GM06990 (cell line): Measurements from ENCODE around the gene GNAQ.

Source experiments
- DNase-seq: peaks from one replicate; pipeline ENCODE4 v3.0.0-alpha.2; 2011; ENCODE audit not compliant: insufficient read length; ENCODE audit errors: extremely low read depth
- H3K27me3 ChIP-seq: replicated peaks from 2 replicates; pipeline ENCODE4 v1.6.0; 2011; ENCODE audit warnings: low read length; ENCODE audit not compliant: control insufficient read depth, insufficient read depth
- H3K36me3 ChIP-seq: 2 replicates; pipeline ENCODE4 v1.5.1; 2011; ENCODE audit warnings: low read length; ENCODE audit not compliant: control insufficient read depth, insufficient read depth
- H3K4me3 ChIP-seq: replicated peaks from 2 replicates; pipeline ENCODE4 v1.5.1; 2011; ENCODE audit warnings: low read depth, mild to moderate bottlenecking, control low read depth, low read length
- CTCF ChIP-seq: IDR thresholded peaks from 2 replicates; pipeline ENCODE4 v1.5.1; 2011; ENCODE audit warnings: low read length, control low read depth, mild to moderate bottlenecking, inconsistent platforms; ENCODE audit not compliant: insufficient read depth, poor library complexity, severe bottlenecking

GNAQ gene

GRCh38 chr9:77854258-77854915 lies 177.2 kb downstream of the GNAQ start:
- no peak overlapping the region for H3K4me3 ChIP-seq
- no peaks in the 10 kb centered on the region for H3K36me3 ChIP-seq
- H3K27me3 ChIP-seq, result no peaks in the 10 kb centered on the region; the same call in 1 of the 2 replicates
- no peak for TF ChIP-seq CTCF
- no peak for DNase-seq

GRCh38 chr9:77853716-77854115 lies 177.9 kb downstream of the GNAQ start:
- no peak for TF ChIP-seq CTCF
- H3K27me3 ChIP-seq, result no peaks in the 10 kb centered on the region; the same call in 1 of the 2 replicates
- no peaks in the 10 kb centered on the region for H3K36me3 ChIP-seq
- H3K4me3 ChIP-seq, result no peak overlapping the region
- no peak for DNase-seq

- TF ChIP-seq CTCF, result no peak
- H3K36me3 ChIP-seq, result no peaks in the 10 kb centered on the region
- no peak for DNase-seq
- no peaks in the 10 kb centered on the region; the same call in 1 of the 2 replicates for H3K27me3 ChIP-seq
- H3K4me3 ChIP-seq, result no peak overlapping the region
Measured at GRCh38 chr9:77851882-77852595, 179.6 kb downstream of the GNAQ start.

GRCh38 chr9:77848897-77849296 lies 182.7 kb downstream of the GNAQ start:
- Histone ChIP-seq H3K36me3 (no peaks in the 10 kb centered on the region), H3K4me3 (no peak overlapping the region), H3K27me3 (no peaks in the 10 kb centered on the region; the same call in 1 of the 2 replicates)
- TF ChIP-seq CTCF, result no peak
- DNase-seq, result no peak

- DNase-seq, result no peak
- no peak for TF ChIP-seq CTCF
- Histone ChIP-seq H3K4me3 (no peak overlapping the region), H3K27me3 (no peaks in the 10 kb centered on the region; the same call in 1 of the 2 replicates), H3K36me3 (no peaks in the 10 kb centered on the region)
Measured at GRCh38 chr9:77848404-77848803, 183.2 kb downstream of the GNAQ start.
